GM12878 (cell line): ENCODE measurements around the gene ESYT2. TPM values are rescaled to one million over a fixed set of nuclear protein-coding genes. Genes with fewer than 3 reads are reported as not detected.

Source experiments
- ATAC-seq: fragments of 200-7000 bp; cut with Tn5 transposase; 3 replicates; pipeline ENCODE4 v1.9.1; 2020; ENCODE audit warnings: mild to moderate bottlenecking, moderate library complexity
- BruUV-seq: library from RNA; stranded (reverse); fragments of 400-500 nt; replicated peaks from 2 replicates; lab custom pipeline; 2021; lab: Mats Ljungman, UMichigan
- CTCF ChIA-PET: fragments of 300-600 bp; sonication (Branson Sonifier 250); formaldehyde crosslinking; extraction: SDS; loops from one replicate; lab custom pipeline; 2021; ENCODE audit warnings: inconsistent platforms; lab: Yijun Ruan, JAX
- POLR2A ChIA-PET: fragments of 350-600 bp; formaldehyde crosslinking; extraction: SDS; loops from one replicate; lab custom pipeline; 2021; ENCODE audit warnings: inconsistent platforms; lab: Charles Lee
- RAD21 ChIA-PET: fragments of 300-600 bp; sonication (Branson Sonifier 250); formaldehyde crosslinking; loops from one replicate; lab custom pipeline; 2023; ENCODE audit warnings: antibody characterized with exemption; ENCODE audit not compliant: unreplicated experiment; lab: Charles Lee
- SMC1A ChIA-PET: fragments of 300-600 bp; sonication (Branson Sonifier 250); formaldehyde crosslinking; loops from one replicate; lab custom pipeline; 2023; ENCODE audit not compliant: unreplicated experiment, uncharacterized antibody; lab: Charles Lee
- DNase-seq: peaks from one replicate; pipeline ENCODE4 v3.0.0-alpha.2; 2011; ENCODE audit warnings: low read depth, low spot score
- FAIRE-seq: peaks from 3 replicates; lab custom pipeline; 2011; peaks lifted over from hg19 to GRCh38; lab: Jason Lieb, UNC
- H2AFZ ChIP-seq: 2 replicates; pipeline ENCODE4 v1.6.0; 2011; ENCODE audit warnings: low read depth, low read length, control low read depth; ENCODE audit not compliant: control insufficient read depth
- H3K27ac ChIP-seq: 2 replicates; pipeline ENCODE4 v1.5.1; 2011; ENCODE audit warnings: control low read depth; ENCODE audit not compliant: control insufficient read depth, insufficient read depth
- H3K27me3 ChIP-seq, 2 experiments: replicated peaks in 1 of 2; 2 replicates each; pipeline versions ENCODE4 v1.6.0 to v1.6.1; 2011; ENCODE audit warnings: low read length in 1 of 2; ENCODE audit not compliant: control insufficient read depth in 2 of 2, insufficient read depth in 2 of 2
- H3K36me3 ChIP-seq, 2 experiments: 2 replicates each; pipeline ENCODE4 v1.5.1; 2011; ENCODE audit warnings: low read length in 1 of 2; ENCODE audit not compliant: control insufficient read depth in 2 of 2, insufficient read depth in 2 of 2
- H3K4me1 ChIP-seq: 2 replicates; pipeline ENCODE4 v1.6.1; 2011; ENCODE audit warnings: mild to moderate bottlenecking, low read length, moderate library complexity, mixed read lengths; ENCODE audit not compliant: control insufficient read depth, insufficient read depth
- H3K4me2 ChIP-seq: 2 replicates; pipeline ENCODE4 v1.6.0; 2011; ENCODE audit warnings: control low read depth; ENCODE audit not compliant: control insufficient read depth, insufficient read depth
- H3K4me3 ChIP-seq: fragments of 200-600 bp; sonication (generic); 2 replicates; pipeline ENCODE4 v1.5.1; 2016
- H3K79me2 ChIP-seq: 2 replicates; pipeline ENCODE4 v1.6.0; 2011; ENCODE audit warnings: low read length; ENCODE audit not compliant: control insufficient read depth, insufficient read depth
- H3K9ac ChIP-seq: 2 replicates; pipeline ENCODE4 v1.8.0; 2011; ENCODE audit warnings: low read length, control low read depth, mixed read lengths; ENCODE audit not compliant: control insufficient read depth, insufficient read depth
- H3K9me3 ChIP-seq: replicated peaks from 3 replicates; pipeline ENCODE4 v1.5.1; 2011; ENCODE audit warnings: mild to moderate bottlenecking, low read length; ENCODE audit not compliant: control insufficient read depth, insufficient read depth
- H4K20me1 ChIP-seq: 2 replicates; pipeline ENCODE4 v1.6.0; 2011; ENCODE audit not compliant: control insufficient read depth, insufficient read depth
- PKNOX1 ChIP-seq: fragments of 450-650 bp; IDR thresholded peaks from 2 replicates; pipeline ENCODE4 v1.6.1; 2016; ENCODE audit warnings: mild to moderate bottlenecking
- RAD51 ChIP-seq: fragments of 450-650 bp; IDR thresholded peaks from 2 replicates; pipeline ENCODE4 v1.6.1; 2016; ENCODE audit warnings: moderate library complexity, mild to moderate bottlenecking, inconsistent platforms
- SUPT20H ChIP-seq: IDR thresholded peaks from 2 replicates; pipeline ENCODE4 v1.6.1; 2011; ENCODE audit warnings: low read depth, mild to moderate bottlenecking, low read length, moderate library complexity, borderline replicate concordance; ENCODE audit not compliant: control insufficient read depth
- ZBTB4 ChIP-seq: fragments of 450-650 bp; formaldehyde crosslinking; IDR thresholded peaks from 2 replicates; pipeline ENCODE4 v1.4.0; 2022; ENCODE audit warnings: mild to moderate bottlenecking, moderate library complexity
- ZBTB40 ChIP-seq: fragments of 450-650 bp; IDR thresholded peaks from 2 replicates; pipeline ENCODE4 v1.6.1; 2016; ENCODE audit warnings: mild to moderate bottlenecking, moderate library complexity, borderline replicate concordance
- ZNF274 ChIP-seq: IDR thresholded peaks from one replicate; pipeline ENCODE4 v1.8.0; 2011; ENCODE audit not compliant: insufficient read length, insufficient read depth
- whole genome bisulfite sequencing: methylation state at CpG from one replicate; pipeline ENCODE4 v1.1.6; 2016; ENCODE audit warnings: low lambda C conversion rate; ENCODE audit not compliant: insufficient replicate concordance, insufficient coverage; ENCODE audit errors: missing lambda C conversion rate; 5-methylcytosine and 5-hydroxymethylcytosine counted together
- in situ Hi-C: fragments of 300-500 bp; cut with MboI; formaldehyde crosslinking; loops from 9 replicates; pipeline ENCODE4 v1.14.3; 2018; ENCODE audit warnings: mixed read lengths
- intact Hi-C: fragments of 100-400 bp; cut with micrococcal nuclease; formaldehyde crosslinking; loops from one replicate; pipeline ENCODE4 v1.14.2; 2022; ENCODE audit not compliant: unreplicated experiment
- polyA plus RNA-seq, 11 experiments: library from polyadenylated mRNA; depleted of rRNA in 4 of 11; unstranded in 6 of 11; stranded (reverse) in 5 of 11; fragments of >200 nt; fragmentation: Nextera tagmentation in 4 of 11; fragmentation: Illumina TruSeq in 1 of 11; extraction: Ambion mirVana in 4 of 11; extraction: Trizol in 1 of 11; gene quantifications; 1 replicate in 1 of 11; 2 replicates in 10 of 11; pipeline versions ENCODE4 v1.2.1 to v1.2.3, GENCODE V29; 2011 to 2016; ENCODE audit warnings: inconsistent platforms in 2 of 11, missing spikeins in 2 of 11, low read depth in 1 of 11
- total RNA-seq, 4 experiments: library from RNA; depleted of rRNA in 3 of 4; stranded (reverse); fragments of >200 nt in 3 of 4; fragmentation: Illumina TruSeq in 1 of 4; extraction: Trizol in 1 of 4; gene quantifications; 2 replicates each; pipeline versions ENCODE4 v1.2.1 to v1.2.3, GENCODE V29; 2013 to 2021

Gene ESYT2
- total and polyA plus RNA-seq, 10 of the 15 experiments (the other 5 are each of a cell fraction or from before 2014, with no cell fraction given) = 1.9 to 44.6 (median 21.4) TPM

- TF ChIP-seq ZBTB40 = peak; percentile 53; the same call in 1 of the 2 replicates
- no peak for TF ChIP-seq ZNF274
- no peak for TF ChIP-seq SUPT20H
- TF ChIP-seq PKNOX1 = no peak
- peak; percentile 43; the same call in 1 of the 2 replicates for TF ChIP-seq RAD51
- TF ChIP-seq ZBTB4 (CRISPR knock-in tag) = no peak
- TF ChIP-seq, all 136 proteins: peak for 2
- Histone ChIP-seq H3K9ac (no peak overlapping the region), H3K79me2 (peaks cover 56% of the 10 kb centered on the region), H3K9me3 (no peaks in the 10 kb centered on the region; the same call in 2 of the 3 replicates), H3K27ac (no peak overlapping the region), H2AFZ (no peak overlapping the region), H3K27me3 (no peaks in the 10 kb centered on the region), H3K4me1 (peaks cover 3% of the 10 kb centered on the region), H3K36me3 (peaks cover 10 to 12% of the 10 kb centered on the region in 2 experiments; a peak in 3 of 4 replicates), H3K4me3 (no peak overlapping the region), H3K4me2 (no peak overlapping the region), H4K20me1 (no peaks in the 10 kb centered on the region)
- ChIA-PET POLR2A (no interaction called here), CTCF (interaction anchor here (1.7 to 7.0 kb wide), 2 partner anchors 9 to 277 kb away, joined by 4 to 78 read pairs; no protein-coding TSS in a partner anchor), SMC1A (interaction anchor here (0.7 to 8.2 kb wide), 4 partner anchors 10 to 277 kb away, joined by 3 to 62 read pairs (median 4); no protein-coding TSS in a partner anchor), RAD21 (interaction anchor here (1.0 kb wide), 1 partner anchor 277 kb away, joined by 5 read pairs; no protein-coding TSS in a partner anchor)
- in situ Hi-C loops (no loop called here), intact Hi-C loops (no loop called here)
- WGBS = 91% methylated on average over 5 of the region's 5 CpGs
- FAIRE-seq (no peak), DNase-seq (no peak), ATAC-seq (no peak)
- no TSS peak for BruUV-seq
These were observed 129.3 kb downstream of the ESYT2 start for GRCh38 chr7:158700008-158700407.
